ENCODE measurements around the gene VPS13D.

GRCh38 chr1:12188657-12189327, 41.0 kb upstream of the VPS13D start:
- TF ChIP-seq NFRKB (IDR thresholded peaks at IDR 0.05): no peak
- TF ChIP-seq FOXK2 (IDR thresholded peaks at IDR 0.05): no peak
- TF ChIP-seq SUZ12 (IDR thresholded peaks at IDR 0.05): no peak
- no peak for TF ChIP-seq ARNT (IDR thresholded peaks at IDR 0.05)
- TF ChIP-seq L3MBTL2 (conservative IDR thresholded peaks at IDR 0.05): no peak
- TF ChIP-seq BHLHE40 (IDR thresholded peaks at IDR 0.05; ENCODE audit: borderline replicate concordance): no peak
- TF ChIP-seq TARDBP (IDR thresholded peaks at IDR 0.05): no peak
- TF ChIP-seq LEF1 (IDR thresholded peaks at IDR 0.05; ENCODE audit: borderline replicate concordance): no peak
- TF ChIP-seq ELF4 (IDR thresholded peaks at IDR 0.05): no peak
